HCT116 (cell line): ENCODE measurements around the gene UBE2J2. TPM values are rescaled to one million over a fixed set of nuclear protein-coding genes. Genes with fewer than 3 reads are reported as not detected.
A peak's percentile ranks its signal among the peaks of the same experiment; 100 is the strongest.

Experiments
- ATAC-seq: fragments of 200-7000 bp; cut with Tn5 transposase; 2 replicates; pipeline ENCODE4 v1.9.1; 2020; ENCODE audit warnings: mild to moderate bottlenecking, moderate library complexity
- BruUV-seq: library from RNA; stranded (reverse); fragments of 400-500 nt; replicated peaks from 2 replicates; lab custom pipeline; 2021; lab: Mats Ljungman, UMichigan
- CTCF ChIA-PET: fragments of 300-600 bp; sonication (Branson Sonifier 250); formaldehyde crosslinking; loops from one replicate; lab custom pipeline; 2021; ENCODE audit warnings: antibody characterized with exemption; lab: Charles Lee
- POLR2A ChIA-PET: fragments of 300-600, 350-600 bp; sonication (Branson Sonifier 250); formaldehyde crosslinking; loops from one replicate; lab custom pipeline; 2021; ENCODE audit warnings: antibody characterized with exemption; lab: Charles Lee
- RAD21 ChIA-PET, 2 experiments: fragments of 300-600 bp; sonication (Branson Sonifier 250); formaldehyde crosslinking; loops; one replicate each; lab custom pipeline; 2023; ENCODE audit warnings: low total read pairs in 2 of 2; ENCODE audit not compliant: uncharacterized antibody in 2 of 2, unreplicated experiment in 2 of 2, low non-redundant PET in 1 of 2; lab: Charles Lee
- DNase-seq: peaks from one replicate; pipeline ENCODE4 v3.0.0-alpha.2; 2010; ENCODE audit warnings: low read depth, low spot score
- H2AFZ ChIP-seq: fragments of 200-600 bp; shearing (Covaris generic), sonication (generic); 2 replicates; pipeline ENCODE4 v1.6.1; 2017; ENCODE audit warnings: low read depth, mixed run types, mixed read lengths, antibody characterized with exemption, low read length; ENCODE audit not compliant: poor library complexity, severe bottlenecking
- H3K27ac ChIP-seq: 2 replicates; pipeline ENCODE4 v1.5.1; 2012; ENCODE audit warnings: low read depth, low read length
- H3K27me3 ChIP-seq: fragments of 200-600 bp; sonication (generic); 2 replicates; pipeline ENCODE4 v1.6.1; 2016; ENCODE audit warnings: mixed run types, low read length, mixed read lengths; ENCODE audit not compliant: insufficient read depth
- H3K36me3 ChIP-seq, 2 experiments: fragments of 200-500 bp in 1 of 2; fragments of 200-600 bp in 1 of 2; sonication (Bioruptor generic) in 1 of 2; sonication (generic) in 1 of 2; 2 replicates each; pipeline versions ENCODE4 v1.5.1 to v1.6.1; 2014 to 2016; ENCODE audit warnings: low read length in 2 of 2, inconsistent platforms in 1 of 2, mixed read lengths in 1 of 2, mixed run types in 1 of 2; ENCODE audit not compliant: insufficient read depth in 2 of 2, control insufficient read depth in 1 of 2
- H3K4me1 ChIP-seq, 2 experiments: fragments of 200-600 bp in 1 of 2; sonication (generic) in 1 of 2; 2 replicates each; pipeline versions ENCODE4 v1.5.1 to v1.6.1; 2012 to 2017; ENCODE audit warnings: low read length in 2 of 2, inconsistent platforms in 1 of 2, mild to moderate bottlenecking in 1 of 2, mixed read lengths in 1 of 2, mixed run types in 1 of 2, moderate library complexity in 1 of 2; ENCODE audit not compliant: insufficient read depth in 2 of 2, control insufficient read depth in 1 of 2
- H3K4me2 ChIP-seq: fragments of 200-600 bp; sonication (generic); 2 replicates; pipeline ENCODE4 v1.6.1; 2017; ENCODE audit warnings: mixed run types, low read length, mixed read lengths
- H3K4me3 ChIP-seq, 2 experiments: fragments of 200-600 bp in 1 of 2; sonication (generic) in 1 of 2; replicated peaks in 1 of 2; 2 replicates each; pipeline ENCODE4 v1.5.1; 2011 to 2016; ENCODE audit warnings: low read length in 2 of 2, control low read depth in 1 of 2, low read depth in 1 of 2, mild to moderate bottlenecking in 1 of 2, mixed read lengths in 1 of 2, mixed run types in 1 of 2
- H3K79me2 ChIP-seq: fragments of 200-600 bp; sonication (generic); 2 replicates; pipeline ENCODE4 v1.6.1; 2017; ENCODE audit warnings: mild to moderate bottlenecking, mixed run types, low read length, moderate library complexity, mixed read lengths; ENCODE audit not compliant: insufficient read depth
- H3K9ac ChIP-seq: fragments of 200-600 bp; sonication (generic); 2 replicates; pipeline ENCODE4 v1.6.1; 2016; ENCODE audit warnings: low read length, mixed read lengths
- H3K9me2 ChIP-seq: fragments of 200-600 bp; sonication (generic), shearing (Covaris generic); 2 replicates; pipeline ENCODE4 v1.6.1; 2017; ENCODE audit warnings: mixed run types, mild to moderate bottlenecking, moderate library complexity; ENCODE audit not compliant: insufficient read depth
- H3K9me3 ChIP-seq, 2 experiments: fragments of 200-500 bp in 1 of 2; fragments of 200-600 bp in 1 of 2; sonication (Bioruptor generic) in 1 of 2; sonication (generic) in 1 of 2; 2 replicates each; pipeline ENCODE4 v1.6.1; 2014 to 2017; ENCODE audit warnings: low read length in 2 of 2, mixed read lengths in 2 of 2, inconsistent platforms in 1 of 2, low read depth in 1 of 2, mild to moderate bottlenecking in 1 of 2, mixed run types in 1 of 2, moderate library complexity in 1 of 2; ENCODE audit not compliant: control insufficient read depth in 1 of 2, insufficient read depth in 1 of 2
- H4K20me1 ChIP-seq: fragments of 200-600 bp; sonication (generic), shearing (Covaris generic); 2 replicates; pipeline ENCODE4 v1.6.1; 2017; ENCODE audit warnings: mixed run types, mild to moderate bottlenecking, moderate library complexity; ENCODE audit not compliant: insufficient read depth
- CBX3 ChIP-seq: IDR thresholded peaks from 2 replicates; pipeline ENCODE4 v1.6.1; 2012; ENCODE audit warnings: low read depth
- EGR1 ChIP-seq: IDR thresholded peaks from 2 replicates; pipeline ENCODE4 v1.6.1; 2012; ENCODE audit warnings: low read depth
- EZH2 ChIP-seq: fragments of 200-600 bp; sonication (generic); IDR thresholded peaks from 2 replicates; pipeline ENCODE4 v1.6.1; 2017; ENCODE audit warnings: antibody characterized with exemption, mixed run types
- EZH2phosphoT487 ChIP-seq: fragments of 200-600 bp; IDR thresholded peaks from 2 replicates; pipeline ENCODE4 v1.6.1; 2018; ENCODE audit warnings: antibody characterized with exemption, borderline replicate concordance
- FOSL1 ChIP-seq: IDR thresholded peaks from 2 replicates; pipeline ENCODE4 v1.6.1; 2012; ENCODE audit warnings: low read depth
- POLR2A ChIP-seq: IDR thresholded peaks from 2 replicates; pipeline ENCODE4 v1.7.0; 2011; ENCODE audit warnings: borderline replicate concordance; ENCODE audit not compliant: insufficient read depth, insufficient read length; ENCODE audit errors: extremely low read depth
- RAD21 ChIP-seq: IDR thresholded peaks from 2 replicates; pipeline ENCODE4 v1.6.1; 2012; ENCODE audit warnings: low read depth, mild to moderate bottlenecking
- REST ChIP-seq: IDR thresholded peaks from 2 replicates; pipeline ENCODE4 v1.6.1; 2012; ENCODE audit warnings: low read depth
- SIN3A ChIP-seq: IDR thresholded peaks from 2 replicates; pipeline ENCODE4 v1.6.1; 2012; ENCODE audit warnings: low read depth
- SRF ChIP-seq: IDR thresholded peaks from 2 replicates; pipeline ENCODE4 v1.6.1; 2012; ENCODE audit warnings: low read depth
- YY1 ChIP-seq: IDR thresholded peaks from 2 replicates; pipeline ENCODE4 v1.6.1; 2011; ENCODE audit warnings: low read length, low read depth, moderate library complexity, mild to moderate bottlenecking; ENCODE audit not compliant: insufficient replicate concordance; ENCODE audit errors: extremely low read depth
- ZBTB33 ChIP-seq: IDR thresholded peaks from 2 replicates; pipeline ENCODE4 v1.6.1; 2011; ENCODE audit warnings: mild to moderate bottlenecking, low read length, moderate library complexity; ENCODE audit not compliant: insufficient replicate concordance; ENCODE audit errors: extremely low read depth
- ZFX ChIP-seq: fragments of 450-650 bp; IDR thresholded peaks from 2 replicates; pipeline ENCODE4 v1.6.1; 2017
- ZNF274 ChIP-seq: fragments of 200-500 bp; sonication (Bioruptor generic); IDR thresholded peaks from 2 replicates; pipeline ENCODE4 v1.6.1; 2014; ENCODE audit warnings: mild to moderate bottlenecking, low read depth, low read length, inconsistent platforms
- intact Hi-C: fragments of 100-400 bp; cut with micrococcal nuclease; formaldehyde crosslinking; loops from 2 replicates; pipeline ENCODE4 v1.10.0; 2022
- total RNA-seq: library from RNA; stranded (reverse); gene quantifications from one replicate; pipeline ENCODE4 v1.2.1, GENCODE V29; 2021; ENCODE audit not compliant: unreplicated experiment
- TF ChIP-seq, protein P1 (sequence below): IDR thresholded peaks from 2 replicates; pipeline ENCODE4 v1.6.1; 2012

The UBE2J2 gene
- total RNA-seq, 1 experiment from 2014 or later, result 67.7 TPM

DNA sequence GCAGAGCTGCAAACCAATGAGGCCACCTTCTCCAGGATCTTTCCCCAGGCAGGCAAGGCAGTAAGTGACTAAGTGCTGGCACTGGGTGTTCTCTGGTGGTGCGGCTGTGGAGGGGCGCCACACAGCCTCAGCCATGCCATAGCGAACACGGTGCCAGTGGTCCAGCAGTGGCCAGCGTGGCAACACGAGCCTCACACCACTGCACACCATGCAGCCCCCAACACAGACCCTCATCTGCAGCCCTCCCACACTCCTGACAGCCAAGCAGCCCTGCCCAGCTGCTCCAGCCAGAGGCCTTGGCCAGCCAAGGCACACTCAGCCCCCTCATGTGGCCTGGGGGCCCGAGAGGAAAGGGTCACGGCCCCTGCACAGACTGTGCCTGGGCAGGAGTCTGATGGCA, 47.8 kb upstream of the UBE2J2 start:
- Histone ChIP-seq H3K9me3 (no peaks in the 10 kb centered on the region), H3K9me2 (no peaks in the 10 kb centered on the region)
- TF ChIP-seq EZH2, result no peak
- TF ChIP-seq ZBTB33, result no peak
- TF ChIP-seq SRF, result no peak
- no peak for TF ChIP-seq ZFX
- TF ChIP-seq RAD21, result no peak
- TF ChIP-seq YY1, result no peak
- no peak for TF ChIP-seq REST
- no peak for TF ChIP-seq EGR1
- TF ChIP-seq ZNF274, result no peak
- TF ChIP-seq, protein P1, sequence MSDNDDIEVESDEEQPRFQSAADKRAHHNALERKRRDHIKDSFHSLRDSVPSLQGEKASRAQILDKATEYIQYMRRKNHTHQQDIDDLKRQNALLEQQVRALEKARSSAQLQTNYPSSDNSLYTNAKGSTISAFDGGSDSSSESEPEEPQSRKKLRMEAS, result no peak
- TF ChIP-seq SIN3A, result no peak
- no peak for TF ChIP-seq POLR2A
- no peak for TF ChIP-seq FOSL1
- no peak for TF ChIP-seq CBX3
- TF ChIP-seq EZH2phosphoT487, result no peak
- TF ChIP-seq, all 23 proteins: peak for 0
- DNase-seq, result no peak
- Histone ChIP-seq H4K20me1 (peaks cover 10% of the 10 kb centered on the region; the same call in 1 of the 2 replicates), H3K27me3 (no peaks in the 10 kb centered on the region), H2AFZ (no peak overlapping the region), H3K79me2 (peaks cover 89% of the 10 kb centered on the region), H3K9ac (no peak overlapping the region), H3K27ac (no peak overlapping the region; the same call in 1 of the 2 replicates), H3K4me3 (no peak overlapping the region), H3K4me2 (no peak overlapping the region), H3K4me1 (peaks cover 31 to 53% of the 10 kb centered on the region in 2 experiments), H3K36me3 (peaks cover 6 to 13% of the 10 kb centered on the region in 2 experiments; a peak in 2 of 4 replicates)
- no peak for ATAC-seq
- ChIA-PET CTCF (no interaction called here), POLR2A (no interaction called here), RAD21 (no interaction called here)
- TSS peak; percentile 24 for BruUV-seq
- intact Hi-C loops, result no loop called here
